ENCODE data around the gene DIAPH3. TPM values are rescaled to one million over a fixed set of nuclear protein-coding genes. Genes with fewer than 3 reads are reported as not detected.

DIAPH3 gene
- total RNA-seq, 4 donors from 2014 or later, result 0.10 to 0.67 TPM; not detected in 2

DNA sequence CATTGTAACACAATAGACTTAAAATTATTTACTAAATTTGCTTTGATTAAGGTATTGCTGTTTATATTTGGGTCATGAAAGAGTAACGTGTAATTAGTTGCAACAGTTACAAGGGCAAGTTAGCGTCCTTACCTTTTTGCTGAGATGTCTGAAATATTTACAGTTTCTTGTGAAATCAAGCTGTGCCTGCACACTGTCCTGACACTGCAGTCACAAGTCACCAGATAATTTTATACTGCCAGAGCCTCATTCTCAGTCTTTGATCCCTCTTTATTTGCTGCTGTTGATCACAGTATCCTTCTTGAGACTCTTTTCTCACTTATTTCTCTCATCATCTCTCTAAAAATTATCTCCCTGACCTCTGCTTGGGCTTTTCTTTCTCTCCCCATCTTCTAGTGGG is 8.4 kb upstream of the DIAPH3 start:
- H3K36me3 ChIP-seq, result no peaks in the 10 kb centered on the region
- H3K4me3 ChIP-seq (replicated peaks in 1 of 3), result no peak overlapping the region
- DNase-seq, result no peak
- H3K27ac ChIP-seq, result no peak overlapping the region
- no peaks in the 10 kb centered on the region for H3K9me3 ChIP-seq
- no peaks in the 10 kb centered on the region for H3K27me3 ChIP-seq
- TF ChIP-seq, protein P1, sequence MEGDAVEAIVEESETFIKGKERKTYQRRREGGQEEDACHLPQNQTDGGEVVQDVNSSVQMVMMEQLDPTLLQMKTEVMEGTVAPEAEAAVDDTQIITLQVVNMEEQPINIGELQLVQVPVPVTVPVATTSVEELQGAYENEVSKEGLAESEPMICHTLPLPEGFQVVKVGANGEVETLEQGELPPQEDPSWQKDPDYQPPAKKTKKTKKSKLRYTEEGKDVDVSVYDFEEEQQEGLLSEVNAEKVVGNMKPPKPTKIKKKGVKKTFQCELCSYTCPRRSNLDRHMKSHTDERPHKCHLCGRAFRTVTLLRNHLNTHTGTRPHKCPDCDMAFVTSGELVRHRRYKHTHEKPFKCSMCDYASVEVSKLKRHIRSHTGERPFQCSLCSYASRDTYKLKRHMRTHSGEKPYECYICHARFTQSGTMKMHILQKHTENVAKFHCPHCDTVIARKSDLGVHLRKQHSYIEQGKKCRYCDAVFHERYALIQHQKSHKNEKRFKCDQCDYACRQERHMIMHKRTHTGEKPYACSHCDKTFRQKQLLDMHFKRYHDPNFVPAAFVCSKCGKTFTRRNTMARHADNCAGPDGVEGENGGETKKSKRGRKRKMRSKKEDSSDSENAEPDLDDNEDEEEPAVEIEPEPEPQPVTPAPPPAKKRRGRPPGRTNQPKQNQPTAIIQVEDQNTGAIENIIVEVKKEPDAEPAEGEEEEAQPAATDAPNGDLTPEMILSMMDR (IDR thresholded peaks at IDR 0.05), result no peak
- TF ChIP-seq POLR2A (IDR thresholded peaks at IDR 0.05), result no peak
- 87 to 89% methylated on average over 2 of the region's 2 CpGs for WGBS, 2 donors
- intact Hi-C loops (cut with DNase I), result no loop called here
- no peaks in the 10 kb centered on the region for H3K4me1 ChIP-seq

GRCh38 chr13:60170414-60170813 is 6.7 kb upstream of the DIAPH3 start:
- Histone ChIP-seq H3K36me3 (no peaks in the 10 kb centered on the region), H3K27me3 (no peaks in the 10 kb centered on the region), H3K4me3 (replicated peaks in 1 of 3) (no peak overlapping the region), H3K4me1 (peaks cover 0 to 1% of the 10 kb centered on the region in 2 donors), H3K9me3 (no peaks in the 10 kb centered on the region), H3K27ac (no peak overlapping the region)
- DNase-seq, result no peak
- intact Hi-C loops (cut with DNase I), result no loop called here
- TF ChIP-seq POLR2A (IDR thresholded peaks at IDR 0.05), result no peak
- TF ChIP-seq, protein P1 (IDR thresholded peaks at IDR 0.05), result no peak
- 89 to 96% methylated on average over 3 of the region's 3 CpGs for WGBS, 2 donors

GRCh38 chr13:60169239-60170031 is 5.7 kb upstream of the DIAPH3 start:
- intact Hi-C loops (cut with DNase I), result no loop called here
- H3K27me3 ChIP-seq, result no peaks in the 10 kb centered on the region
- no peaks in the 10 kb centered on the region for H3K36me3 ChIP-seq
- TF ChIP-seq, protein P1 (IDR thresholded peaks at IDR 0.05), result no peak
- no peak for TF ChIP-seq POLR2A (IDR thresholded peaks at IDR 0.05)
- DNase-seq, result no peak
- no peaks in the 10 kb centered on the region for H3K9me3 ChIP-seq
- H3K4me1 ChIP-seq, result peaks cover 0 to 11% of the 10 kb centered on the region in 2 donors
- no peak overlapping the region for H3K4me3 ChIP-seq (replicated peaks in 1 of 3)
- no peak overlapping the region for H3K27ac ChIP-seq
- WGBS, 2 donors, result 91 to 92% methylated on average over 3 of the region's 3 CpGs

DNA sequence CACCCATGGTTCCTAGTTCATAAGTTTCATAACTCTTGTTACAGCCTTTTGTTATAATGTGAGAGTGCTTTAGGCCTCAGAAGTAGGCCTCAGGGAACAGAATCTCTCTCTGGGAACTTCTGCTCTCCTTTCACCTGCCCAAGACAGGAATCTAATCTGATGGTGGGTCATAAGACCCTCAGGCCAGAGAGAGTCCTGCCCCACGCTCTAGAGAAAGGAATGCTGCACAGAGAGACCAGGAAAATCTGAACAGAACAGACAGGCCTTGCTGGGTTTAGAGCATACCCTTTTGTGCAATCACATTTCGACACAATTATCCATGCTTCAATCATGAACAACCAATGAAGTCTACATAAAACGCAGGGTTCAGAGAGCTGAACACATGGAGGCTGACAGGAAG is 3.4 kb upstream of the DIAPH3 start:
- 91 to 92% methylated on average over 3 of the region's 3 CpGs for WGBS, 2 donors
- DNase-seq, result no peak
- Histone ChIP-seq H3K9me3 (no peaks in the 10 kb centered on the region), H3K4me1 (peaks cover 6 to 16% of the 10 kb centered on the region in 2 donors), H3K27ac (no peak overlapping the region), H3K4me3 (replicated peaks in 1 of 3) (no peak overlapping the region), H3K27me3 (no peaks in the 10 kb centered on the region), H3K36me3 (no peaks in the 10 kb centered on the region)
- TF ChIP-seq, protein P1 (IDR thresholded peaks at IDR 0.05), result no peak
- TF ChIP-seq POLR2A (IDR thresholded peaks at IDR 0.05), result no peak
- intact Hi-C loops (cut with DNase I), result no loop called here

GRCh38 chr13:60165391-60166099 is 1.8 kb upstream of the DIAPH3 start:
- no peaks in the 10 kb centered on the region for H3K36me3 ChIP-seq
- no peak for DNase-seq
- no peaks in the 10 kb centered on the region for H3K9me3 ChIP-seq
- no peak overlapping the region for H3K27ac ChIP-seq
- no peak overlapping the region for H3K4me3 ChIP-seq (replicated peaks in 1 of 3)
- intact Hi-C loops (cut with DNase I), result no loop called here
- TF ChIP-seq POLR2A (IDR thresholded peaks at IDR 0.05), result no peak
- TF ChIP-seq, protein P1 (IDR thresholded peaks at IDR 0.05), result no peak
- H3K27me3 ChIP-seq, result no peaks in the 10 kb centered on the region
- H3K4me1 ChIP-seq, result peaks cover 6 to 16% of the 10 kb centered on the region in 2 donors
- WGBS, 2 donors, result 73 to 74% methylated on average over 3 of the region's 3 CpGs
